H4 (cell line): Measurements from ENCODE around the gene NCK2. TPM values are rescaled to one million over a fixed set of nuclear protein-coding genes. Genes with fewer than 3 reads are reported as not detected.

Experiments
- DNase-seq: peaks from one replicate; pipeline ENCODE4 v3.0.0-alpha.2; 2015; ENCODE audit warnings: low spot score
- total RNA-seq: library from RNA; depleted of rRNA; stranded (reverse); fragments of >200 nt; shearing (Covaris generic); gene quantifications from 2 replicates; pipeline ENCODE4 v1.2.3, GENCODE V29; 2014

The NCK2 gene
- total RNA-seq, 1 experiment from 2014 or later = 17.6 TPM

DNA sequence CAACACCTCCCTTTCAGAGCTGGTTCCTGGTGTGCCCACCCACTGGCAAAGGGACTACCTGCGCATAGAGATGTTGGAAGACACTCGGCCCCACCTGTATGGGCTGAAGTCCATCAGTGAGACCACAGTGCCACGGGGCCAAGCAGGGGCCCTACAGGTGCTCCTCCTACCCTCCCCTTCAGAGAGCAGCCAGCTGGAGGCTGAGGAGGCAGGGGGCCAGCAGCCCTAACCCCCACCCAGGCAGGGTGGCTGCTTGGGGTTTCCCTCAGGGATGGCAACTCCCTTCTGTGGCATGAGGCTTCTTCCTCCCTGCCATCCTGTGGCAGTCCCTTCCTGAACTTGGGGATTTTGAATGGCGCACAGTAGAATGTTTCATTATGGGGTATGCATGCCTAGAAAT, 125.3 kb downstream of the NCK2 start:
- no peak for DNase-seq

DNA sequence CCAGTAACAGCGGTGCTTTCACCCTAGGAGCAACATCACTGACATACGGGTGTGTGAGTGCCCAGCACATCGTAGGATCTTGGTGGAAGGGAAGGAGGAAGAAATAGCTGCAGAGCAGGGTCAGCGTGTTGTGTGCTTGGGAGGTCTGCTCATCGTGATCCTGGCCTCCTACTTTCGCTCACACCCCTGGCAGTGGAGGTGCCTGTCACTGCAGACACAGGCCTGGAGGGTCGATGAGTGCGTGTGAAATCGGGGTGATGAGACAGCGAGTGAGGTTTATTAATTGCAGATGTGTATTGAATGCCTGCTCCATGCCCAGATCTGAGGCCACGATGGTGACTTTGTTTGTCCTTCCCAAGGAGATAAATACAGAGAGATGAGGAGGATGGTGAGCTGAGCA, 126.1 kb downstream of the NCK2 start:
- no peak for DNase-seq

- DNase-seq = no peak
Measured at GRCh38 chr2:105872142-105872728, 127.5 kb downstream of the NCK2 start.

DNA sequence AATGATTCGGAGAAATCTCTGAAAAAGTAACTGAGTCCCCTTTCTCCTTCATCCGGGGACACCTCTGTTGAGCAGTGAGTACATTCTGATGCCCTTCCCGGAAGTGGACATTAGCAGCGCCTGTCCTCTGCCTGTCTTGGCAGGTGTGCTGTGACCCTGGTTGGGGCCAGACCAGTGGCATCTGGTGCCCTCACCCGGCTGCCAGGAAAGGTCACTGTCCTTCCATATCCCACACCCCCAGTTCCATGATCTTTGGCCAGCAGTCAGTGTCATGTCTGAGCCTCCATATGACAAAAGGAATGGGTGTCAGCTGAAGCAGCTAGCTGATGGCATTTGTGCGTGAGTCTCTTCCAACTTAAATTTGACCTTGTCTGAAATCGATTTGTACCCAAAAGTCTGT, 128.1 kb downstream of the NCK2 start:
- DNase-seq = no peak

DNA sequence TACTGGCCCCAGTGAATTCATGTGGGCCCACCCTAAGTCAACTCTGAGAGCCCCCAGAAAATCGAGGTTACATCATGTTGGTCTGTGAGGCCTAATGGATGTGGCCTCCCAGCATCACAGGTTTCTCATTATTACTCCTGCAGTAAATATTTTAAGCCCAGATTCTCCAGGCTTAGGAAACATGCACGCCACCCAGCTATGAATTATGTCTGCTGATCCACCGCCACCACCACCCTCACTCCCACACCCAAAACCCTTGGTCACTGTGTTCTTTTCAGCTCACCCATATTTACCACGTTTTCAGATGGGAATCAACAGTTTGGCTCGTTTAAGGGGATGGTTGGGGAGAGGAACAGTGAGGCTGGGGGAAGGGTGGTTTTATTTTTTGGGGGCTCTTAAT, 128.6 kb downstream of the NCK2 start:
- no peak for DNase-seq

- DNase-seq = peak; percentile 39
Measured at GRCh38 chr2:105873721-105874120, 129.0 kb downstream of the NCK2 start.

DNA sequence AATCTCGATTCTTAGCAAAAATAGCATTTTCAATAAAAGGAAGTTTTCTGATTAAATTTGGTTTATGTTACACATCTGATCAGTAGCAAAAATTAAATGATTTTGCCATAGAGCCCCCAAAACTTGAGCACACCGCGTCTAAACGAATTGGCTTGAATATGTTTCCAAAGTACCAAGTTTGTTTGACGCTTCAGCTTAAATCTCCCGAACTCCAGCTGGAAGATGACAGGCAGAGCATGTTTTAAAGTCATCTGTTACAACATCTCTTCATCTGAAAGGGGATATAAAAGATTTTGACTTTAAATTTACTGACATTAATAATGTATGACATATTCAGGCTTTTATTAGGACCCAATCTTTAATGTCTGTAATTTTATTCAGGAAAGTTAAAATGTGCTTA, 129.8 kb downstream of the NCK2 start:
- no peak for DNase-seq

GRCh38 chr2:105875241-105875640, 130.5 kb downstream of the NCK2 start:
- no peak for DNase-seq

DNA sequence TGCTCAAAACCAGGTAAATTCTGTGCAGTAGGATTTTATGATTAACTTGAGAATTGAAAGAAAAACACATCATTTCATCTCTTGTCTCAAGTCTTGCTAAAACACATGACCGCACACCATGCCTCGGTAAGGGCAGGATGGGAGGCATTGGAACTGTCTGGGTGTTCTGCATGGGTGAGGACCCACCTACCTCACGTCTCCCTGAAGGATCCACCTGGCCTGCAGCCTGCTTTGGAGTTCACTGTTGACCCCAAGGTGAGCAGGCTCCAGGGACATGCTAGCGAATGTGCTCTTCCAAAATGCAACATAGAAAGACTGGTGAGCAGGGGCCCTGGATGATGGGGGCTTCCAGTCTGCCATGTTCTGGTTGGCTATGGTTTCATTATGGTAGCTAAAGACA, 131.5 kb downstream of the NCK2 start:
- DNase-seq = no peak

- DNase-seq = no peak
Measured at GRCh38 chr2:105877945-105878344, 133.2 kb downstream of the NCK2 start.

DNA sequence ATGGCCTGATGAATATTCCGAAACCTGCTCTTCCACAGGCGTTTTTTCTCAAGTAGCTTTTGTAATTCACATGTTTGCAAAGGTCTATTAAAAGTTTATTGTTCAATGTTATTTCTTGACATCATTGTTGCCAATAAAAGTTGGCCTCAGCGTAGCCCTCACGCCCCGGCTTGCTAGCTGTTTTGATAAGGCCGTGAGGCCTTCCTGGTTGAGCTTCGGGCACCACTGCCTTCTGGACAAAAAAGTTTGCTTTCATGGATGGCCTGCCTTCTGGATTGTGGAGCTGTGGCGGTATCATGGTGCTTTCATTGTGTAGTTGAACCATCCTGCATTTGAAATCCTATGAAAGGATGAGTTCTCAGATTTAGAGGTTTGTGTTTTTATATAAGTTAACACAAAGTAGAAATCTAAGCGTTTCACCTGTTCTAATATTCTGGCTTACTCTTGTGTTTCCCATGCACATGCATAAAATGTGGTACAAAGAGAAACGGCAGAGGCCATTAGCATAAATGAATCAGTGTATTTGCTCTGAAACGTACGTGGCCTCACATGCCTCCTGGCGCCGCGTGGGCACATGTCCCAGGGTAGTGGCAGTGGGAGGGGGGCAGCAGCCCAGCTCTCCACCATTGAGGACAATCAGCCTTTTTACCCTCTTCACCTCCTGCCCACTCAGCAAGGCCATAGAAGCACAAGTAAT, 134.5 kb downstream of the NCK2 start:
- DNase-seq = no peak

DNA sequence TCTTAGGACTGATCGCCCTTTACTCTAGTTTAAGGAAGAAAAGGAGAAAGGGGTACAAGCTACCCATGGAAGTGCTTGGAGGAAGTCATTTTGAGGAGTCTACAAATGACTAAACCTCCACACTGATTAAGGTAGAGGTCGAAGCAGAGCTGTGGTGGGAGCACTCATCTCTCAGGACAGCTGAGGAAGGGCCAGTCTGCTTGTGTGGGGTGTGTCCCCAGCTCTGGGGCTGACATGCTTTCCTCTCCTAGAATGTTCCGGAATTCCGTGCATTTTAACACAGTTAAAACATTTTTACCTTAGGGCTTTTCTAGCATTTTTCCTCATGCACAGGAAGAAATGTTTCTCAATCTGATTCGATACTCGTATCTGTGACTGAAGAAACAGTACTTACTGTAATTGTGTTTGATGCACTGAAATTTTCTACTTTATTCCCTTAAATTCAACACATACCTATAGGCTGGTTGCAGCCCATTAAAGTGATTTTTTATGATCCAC, 135.1 kb downstream of the NCK2 start:
- no peak for DNase-seq

DNA sequence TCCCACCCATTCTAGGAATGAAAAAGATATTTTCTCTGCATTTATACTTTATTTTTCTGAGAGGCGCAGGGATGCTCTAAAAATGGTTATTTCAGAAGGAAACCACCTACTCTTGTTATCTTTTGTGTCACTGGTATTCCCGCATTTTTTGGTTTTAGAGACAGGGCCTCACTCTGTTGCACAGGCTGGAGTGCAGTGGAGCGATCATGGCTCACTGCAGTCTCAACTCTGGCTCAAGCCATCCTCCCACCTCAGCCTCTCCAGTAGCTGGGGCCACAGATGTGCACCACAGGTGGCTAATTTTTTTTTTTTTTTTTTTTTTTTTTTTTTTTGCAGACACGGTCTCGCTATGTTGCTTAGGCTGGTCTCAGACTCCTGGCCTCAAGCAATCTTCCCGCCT, 135.9 kb downstream of the NCK2 start:
- no peak for DNase-seq

DNA sequence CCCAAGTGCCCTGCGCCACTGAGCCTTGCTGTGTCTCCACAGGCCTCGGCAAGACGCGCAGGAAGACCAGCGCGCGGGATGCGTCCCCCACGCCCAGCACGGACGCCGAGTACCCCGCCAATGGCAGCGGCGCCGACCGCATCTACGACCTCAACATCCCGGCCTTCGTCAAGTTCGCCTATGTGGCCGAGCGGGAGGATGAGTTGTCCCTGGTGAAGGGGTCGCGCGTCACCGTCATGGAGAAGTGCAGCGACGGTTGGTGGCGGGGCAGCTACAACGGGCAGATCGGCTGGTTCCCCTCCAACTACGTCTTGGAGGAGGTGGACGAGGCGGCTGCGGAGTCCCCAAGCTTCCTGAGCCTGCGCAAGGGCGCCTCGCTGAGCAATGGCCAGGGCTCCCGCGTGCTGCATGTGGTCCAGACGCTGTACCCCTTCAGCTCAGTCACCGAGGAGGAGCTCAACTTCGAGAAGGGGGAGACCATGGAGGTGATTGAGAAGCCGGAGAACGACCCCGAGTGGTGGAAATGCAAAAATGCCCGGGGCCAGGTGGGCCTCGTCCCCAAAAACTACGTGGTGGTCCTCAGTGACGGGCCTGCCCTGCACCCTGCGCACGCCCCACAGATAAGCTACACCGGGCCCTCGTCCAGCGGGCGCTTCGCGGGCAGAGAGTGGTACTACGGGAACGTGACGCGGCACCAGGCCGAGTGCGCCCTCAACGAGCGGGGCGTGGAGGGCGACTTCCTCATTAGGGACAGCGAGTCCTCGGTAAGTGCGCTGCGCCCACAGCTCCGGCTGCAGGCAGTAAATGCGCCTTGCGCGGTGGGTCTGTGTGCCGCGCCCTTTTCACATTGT, 136.8 kb downstream of the NCK2 start:
- no peak for DNase-seq

DNA sequence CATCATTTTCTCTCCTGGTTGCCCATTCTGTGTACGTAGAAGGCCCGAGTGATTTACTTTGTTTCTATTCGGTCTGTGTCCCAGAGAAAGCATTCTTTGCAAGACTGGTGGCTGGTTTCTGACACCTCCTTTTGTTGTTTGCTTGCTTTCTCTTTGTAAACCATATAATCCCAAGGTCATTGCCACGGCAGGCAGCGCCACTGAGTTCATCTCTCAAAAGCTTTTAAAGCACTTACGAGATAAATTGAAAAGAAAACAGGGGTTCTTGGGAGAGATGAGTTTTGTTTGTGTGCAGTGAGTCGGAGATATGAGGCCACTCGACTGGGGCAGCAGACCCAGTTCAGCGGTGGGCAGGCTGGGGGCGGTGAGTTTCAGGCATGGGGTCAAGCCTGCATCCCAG, 137.6 kb downstream of the NCK2 start:
- DNase-seq = no peak

DNA sequence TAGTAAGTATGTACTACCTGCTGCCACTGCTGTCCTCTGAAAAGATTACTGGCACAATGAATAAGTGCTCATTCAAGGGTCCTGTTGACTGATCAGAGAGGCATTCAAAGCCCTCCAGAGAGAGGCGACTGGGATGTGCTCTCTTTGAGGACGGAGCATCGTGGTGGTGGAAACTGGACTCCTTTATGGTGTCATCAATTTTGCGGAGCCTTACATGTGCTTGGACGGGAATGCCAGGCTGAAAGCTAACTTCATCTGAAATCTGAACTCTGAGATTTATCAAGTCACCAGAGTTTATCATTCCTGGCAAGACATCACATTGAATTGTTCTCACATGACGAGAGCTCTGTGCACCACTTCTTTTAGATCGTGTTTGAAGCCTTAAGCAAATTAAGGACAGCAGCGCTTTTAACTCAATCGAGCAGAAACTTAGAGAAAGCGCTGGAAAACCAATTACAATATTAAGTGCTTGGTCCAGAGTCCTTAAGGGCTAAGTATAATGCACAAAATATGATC, 138.3 kb downstream of the NCK2 start:
- no peak for DNase-seq

DNA sequence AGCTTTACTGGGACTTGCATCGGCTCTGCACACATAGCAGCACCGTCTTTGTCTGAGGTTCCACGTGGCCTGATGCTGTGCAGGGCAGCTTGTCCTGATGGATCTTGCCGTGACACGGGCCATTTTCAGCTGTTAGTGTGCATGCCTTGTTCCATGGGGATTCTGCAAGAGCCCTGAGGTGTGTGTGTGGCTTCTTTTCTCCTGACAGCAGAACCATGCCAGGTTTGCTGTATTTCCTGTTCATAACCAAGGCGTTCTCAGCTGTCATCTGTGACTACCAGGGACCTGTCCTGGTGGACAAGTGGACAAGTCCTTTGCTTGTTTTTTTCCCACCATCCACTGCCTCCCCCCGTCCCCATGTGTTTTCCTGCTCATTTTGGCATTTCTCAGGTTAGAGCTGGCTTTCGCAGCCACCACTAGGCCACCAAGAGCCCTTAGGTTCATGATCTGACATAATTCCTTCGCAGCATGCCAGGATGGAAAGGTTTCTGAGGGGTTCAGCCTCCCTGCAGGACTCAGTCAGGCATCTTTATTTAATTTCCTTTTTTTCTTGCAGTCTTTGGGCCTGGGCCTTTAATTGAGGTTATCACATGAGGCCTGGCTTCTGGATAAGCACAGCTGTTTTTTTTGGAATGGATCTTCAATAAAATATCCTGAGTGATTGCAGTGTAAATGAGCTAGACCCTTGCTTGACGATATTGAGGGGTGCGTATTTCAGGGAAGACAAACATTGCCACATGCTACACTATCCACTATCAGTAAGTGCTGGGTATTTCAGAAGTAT, 139.4 kb downstream of the NCK2 start:
- DNase-seq = no peak

DNA sequence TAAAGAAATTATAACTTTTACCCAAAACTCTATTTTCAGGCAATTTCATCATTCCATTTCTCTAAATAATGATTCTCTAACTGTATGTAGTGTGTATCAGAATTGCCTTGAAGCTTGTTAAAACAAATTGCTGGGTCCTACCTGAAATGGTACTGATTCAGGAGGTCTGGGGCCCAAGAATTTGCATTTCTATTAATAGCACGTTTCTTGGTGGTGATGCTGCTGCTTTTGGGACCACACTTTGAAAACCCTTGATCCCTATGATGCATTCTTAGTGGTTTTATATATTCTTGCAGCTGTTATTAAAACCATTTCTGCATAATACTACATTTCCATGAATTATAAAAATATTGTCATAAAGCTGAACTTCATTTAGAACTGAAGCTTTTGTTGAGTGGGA, 140.7 kb downstream of the NCK2 start:
- no peak for DNase-seq

DNA sequence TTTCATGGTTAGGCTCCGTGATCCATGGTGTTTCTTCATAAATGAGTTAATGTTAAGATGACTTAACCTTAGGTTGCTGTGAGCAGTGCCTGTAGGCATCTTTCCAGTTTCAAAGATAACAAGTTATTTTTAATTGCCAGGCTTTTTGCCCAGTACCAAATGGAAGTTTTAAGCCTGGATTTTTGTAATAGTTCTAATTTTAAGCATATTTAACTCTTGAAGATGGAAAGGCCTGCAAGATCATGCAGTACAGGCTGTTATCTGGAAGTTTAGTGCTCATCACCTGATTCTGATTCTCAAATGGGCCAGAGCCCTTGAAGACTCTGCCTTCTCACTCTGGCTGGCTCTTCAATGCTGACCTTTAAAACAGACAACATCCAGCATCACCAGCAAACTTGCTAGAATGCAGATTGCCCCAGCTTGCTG, 141.3 kb downstream of the NCK2 start:
- no peak for DNase-seq

DNA sequence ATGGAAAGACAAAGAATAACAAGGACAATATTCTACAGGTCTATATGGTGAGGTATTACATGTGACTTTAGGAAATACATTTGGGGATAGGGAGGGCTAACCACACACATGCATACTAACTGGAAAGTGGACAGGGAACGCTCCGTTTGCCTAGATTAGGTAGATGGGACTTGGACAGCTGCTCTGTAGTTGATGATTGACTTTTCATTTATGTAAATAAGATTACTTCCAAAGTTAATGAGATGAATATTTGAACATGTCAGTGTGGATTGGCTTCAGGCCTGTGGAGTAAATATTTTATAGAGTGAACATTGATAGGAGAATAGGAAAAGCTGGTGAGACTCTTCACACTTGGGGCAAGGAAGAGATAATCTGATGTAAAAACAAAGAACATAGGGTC, 142.0 kb downstream of the NCK2 start:
- no peak for DNase-seq

DNA sequence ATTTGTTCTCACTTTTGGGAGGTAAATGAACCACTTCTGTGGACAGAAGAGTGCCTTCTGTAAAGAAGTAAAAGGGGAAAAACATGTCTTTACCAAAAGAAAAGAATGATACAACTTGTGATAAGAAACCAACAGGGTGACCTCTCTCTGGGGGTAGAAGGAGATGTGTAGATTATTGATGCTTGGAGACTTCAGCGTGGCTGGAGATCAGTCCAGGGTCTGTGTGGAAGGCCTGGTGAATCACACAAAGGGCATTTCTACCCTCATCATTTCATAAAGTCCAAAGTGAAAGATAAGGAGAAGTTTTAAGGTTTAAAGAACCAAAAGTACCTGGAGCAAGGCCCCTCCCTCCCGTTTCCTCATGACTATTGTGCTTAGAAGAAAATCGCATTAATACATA, 142.5 kb downstream of the NCK2 start:
- DNase-seq = no peak

GRCh38 chr2:105888625-105889024, 143.9 kb downstream of the NCK2 start:
- no peak for DNase-seq
